H1 (cell line): Measurements from ENCODE around the gene RNF126. TPM values are rescaled to one million over a fixed set of nuclear protein-coding genes. Genes with fewer than 3 reads are reported as not detected.
A peak's percentile ranks its signal among the peaks of the same experiment; 100 is the strongest.

Experiments
- ASH2L ChIP-seq: fragments of 200-600, 300-600 bp; sonication (generic); IDR thresholded peaks from one replicate; pipeline ENCODE4 v1.7.1; 2017; ENCODE audit warnings: low read length
- ATF2 ChIP-seq: IDR thresholded peaks from 2 replicates; pipeline ENCODE4 v1.6.1; 2012; ENCODE audit warnings: low read length, inconsistent platforms
- BACH1 ChIP-seq: IDR thresholded peaks from 2 replicates; pipeline ENCODE4 v1.6.1; 2012; ENCODE audit warnings: low read length, improper control_type of control experiment
- CBX5 ChIP-seq: fragments of 300-800, 300-1000 bp; sonication (generic); IDR thresholded peaks from 2 replicates; pipeline ENCODE4 v1.7.1; 2016; ENCODE audit warnings: antibody characterized with exemption, low read length, low read depth
- CTBP2 ChIP-seq: IDR thresholded peaks from 2 replicates; pipeline ENCODE4 v1.7.0; 2011; ENCODE audit warnings: borderline replicate concordance, mild to moderate bottlenecking, moderate library complexity, mixed read lengths, low read length; ENCODE audit not compliant: insufficient read depth, insufficient read length
- EGR1 ChIP-seq: IDR thresholded peaks from 2 replicates; pipeline ENCODE4 v1.6.1; 2011; ENCODE audit warnings: low read depth, low read length, borderline replicate concordance
- EZH2 ChIP-seq: fragments of 200-600 bp; sonication (generic); IDR thresholded peaks from 2 replicates; pipeline ENCODE4 v1.7.1; 2012; ENCODE audit warnings: low read depth, mild to moderate bottlenecking, moderate library complexity, low read length, inconsistent platforms; ENCODE audit not compliant: severe bottlenecking
- FOSL1 ChIP-seq: IDR thresholded peaks from 2 replicates; pipeline ENCODE4 v1.6.1; 2011; ENCODE audit warnings: mild to moderate bottlenecking, low read depth, low read length, moderate library complexity; ENCODE audit not compliant: insufficient read depth
- GABPA ChIP-seq: IDR thresholded peaks from 2 replicates; pipeline ENCODE4 v1.6.1; 2011; ENCODE audit warnings: mild to moderate bottlenecking, low read length, moderate library complexity, borderline replicate concordance; ENCODE audit not compliant: insufficient read depth
- GTF2F1 ChIP-seq: IDR thresholded peaks from 2 replicates; pipeline ENCODE4 v1.6.1; 2012; ENCODE audit warnings: low read depth, low read length, improper control_type of control experiment, borderline replicate concordance
- KDM1A ChIP-seq: fragments of 200-600, 300-600 bp; sonication (generic); IDR thresholded peaks from 2 replicates; pipeline ENCODE4 v1.7.1; 2016; ENCODE audit warnings: mild to moderate bottlenecking, low read length, borderline replicate concordance
- KDM5A ChIP-seq: fragments of 200-600 bp; IDR thresholded peaks from 2 replicates; pipeline ENCODE4 v1.7.1; 2012; ENCODE audit warnings: mild to moderate bottlenecking, low read length, inconsistent platforms, mixed read lengths
- MAFK ChIP-seq: IDR thresholded peaks from 2 replicates; pipeline ENCODE4 v1.6.1; 2012; ENCODE audit warnings: low read depth, mild to moderate bottlenecking, improper control_type of control experiment, low read length
- POU5F1 ChIP-seq: IDR thresholded peaks from 2 replicates; pipeline ENCODE4 v1.6.1; 2011; ENCODE audit warnings: low read depth, mild to moderate bottlenecking, low read length, moderate library complexity
- RAD21 ChIP-seq, 2 experiments: IDR thresholded peaks in 1 of 2; conservative IDR thresholded peaks in 1 of 2; 2 replicates each; pipeline ENCODE4 v1.6.1; 2011; ENCODE audit warnings: low read depth in 2 of 2, low read length in 2 of 2, improper control_type of control experiment in 1 of 2, inconsistent platforms in 1 of 2, mild to moderate bottlenecking in 1 of 2, moderate library complexity in 1 of 2
- RBBP5 ChIP-seq: IDR thresholded peaks from 2 replicates; pipeline ENCODE4 v1.7.1; 2012; ENCODE audit warnings: low read depth, mild to moderate bottlenecking, inconsistent platforms, low read length, moderate library complexity, borderline replicate concordance
- SIX5 ChIP-seq: IDR thresholded peaks from 2 replicates; pipeline ENCODE4 v1.6.1; 2011; ENCODE audit warnings: mild to moderate bottlenecking, low read depth, low read length
- SP1 ChIP-seq: IDR thresholded peaks from 2 replicates; pipeline ENCODE4 v1.6.1; 2011; ENCODE audit warnings: low read depth, low read length
- TAF1 ChIP-seq: IDR thresholded peaks from 2 replicates; pipeline ENCODE4 v1.6.1; 2011; ENCODE audit warnings: mild to moderate bottlenecking, low read depth, low read length
- TBP ChIP-seq: IDR thresholded peaks from 2 replicates; pipeline ENCODE4 v1.6.1; 2011; ENCODE audit warnings: low read depth, low read length, improper control_type of control experiment
- TCF12 ChIP-seq: IDR thresholded peaks from 2 replicates; pipeline ENCODE4 v1.6.1; 2011; ENCODE audit warnings: low read depth, mild to moderate bottlenecking, low read length
- ZNF274 ChIP-seq: IDR thresholded peaks from 2 replicates; pipeline ENCODE4 v1.7.0; 2012; ENCODE audit warnings: low read length, borderline replicate concordance; ENCODE audit errors: extremely low read depth
- polyA plus RNA-seq, 7 experiments: library from polyadenylated mRNA; depleted of rRNA in 3 of 7; stranded (reverse) in 5 of 7; unstranded in 2 of 7; fragments of >200 nt in 5 of 7; fragments of 200-250 nt in 2 of 7; gene quantifications; 1 replicate in 5 of 7; 2 replicates in 1 of 7; 4 replicates in 1 of 7; pipeline versions ENCODE4 v1.2.1 to v1.2.3, GENCODE V29; 2011 to 2013; ENCODE audit warnings: missing spikeins in 2 of 7, mixed read lengths in 2 of 7
- total RNA-seq: library from RNA; stranded (reverse); fragmentation: NEBNext Ultra II Directional; extraction: Animal tissue kit (Norgen Biotek cat#: 25700); gene quantifications from 2 replicates; pipeline ENCODE4 v1.2.1, GENCODE V29; 2021

RNF126 gene
- total and polyA plus RNA-seq, 2 of the 8 experiments (the other 6 are each of a cell fraction or from before 2014, with no cell fraction given) = 21.8 to 68.0 TPM

GRCh38 chr19:703651-704446 lies 40.8 kb upstream of the RNF126 start (continued):
- TF ChIP-seq SP1 = 0 out of 2 replicates have a peak, but pooled peaks have one; percentile 24
- no peak for TF ChIP-seq SIX5
- no peak for TF ChIP-seq EGR1
- TF ChIP-seq KDM1A = no peak
- peak; percentile 84 for TF ChIP-seq TAF1
- TF ChIP-seq ASH2L = no peak
- TF ChIP-seq POU5F1 = no peak
- TF ChIP-seq TBP = peak; percentile 81
- TF ChIP-seq GABPA = no peak; the same call in 1 of the 2 replicates
- no peak for TF ChIP-seq CBX5
- no peak for TF ChIP-seq ATF2
- no peak for TF ChIP-seq EZH2
- no peak for TF ChIP-seq FOSL1
- no peak for TF ChIP-seq BACH1
- TF ChIP-seq KDM5A = no peak
- no peak for TF ChIP-seq ZNF274
- TF ChIP-seq CTBP2 = no peak
- TF ChIP-seq RBBP5 = no peak
- TF ChIP-seq TCF12 = no peak
- TF ChIP-seq MAFK = no peak
- TF ChIP-seq GTF2F1 = no peak
- no peak for TF ChIP-seq RAD21 (IDR thresholded peaks at IDR 0.05 in 1 of 2, conservative IDR thresholded peaks at IDR 0.05 in 1 of 2; ENCODE audit: low read depth in 2 of 2, low read length in 2 of 2)
